GM12878 (cell line): Measurements from ENCODE around the gene RTEL1. TPM values are rescaled to one million over a fixed set of nuclear protein-coding genes. Genes with fewer than 3 reads are reported as not detected.

Experiments
- BCLAF1 ChIP-seq: fragments of 450-650 bp; IDR thresholded peaks from 2 replicates; pipeline ENCODE4 v1.6.1; 2017; ENCODE audit warnings: antibody characterized with exemption, mild to moderate bottlenecking, moderate library complexity
- CEBPZ ChIP-seq: fragments of 150-350 bp; IDR thresholded peaks from 2 replicates; pipeline ENCODE4 v1.6.1; 2016; ENCODE audit warnings: low read depth, low read length
- CTCF ChIP-seq, 3 experiments: IDR thresholded peaks in 2 of 3; conservative IDR thresholded peaks in 1 of 3; 2 replicates each; pipeline ENCODE4 v1.5.1; 2011; ENCODE audit warnings: low read depth in 3 of 3, low read length in 3 of 3, mild to moderate bottlenecking in 3 of 3, control low read depth in 2 of 3, moderate library complexity in 2 of 3, inconsistent platforms in 1 of 3, mixed read lengths in 1 of 3; ENCODE audit not compliant: control insufficient read depth in 2 of 3, insufficient read depth in 1 of 3; ENCODE audit errors: extremely low read depth in 1 of 3
- EP300 ChIP-seq, 2 experiments: fragments of 150-350 bp in 1 of 2; IDR thresholded peaks; 2 replicates each; pipeline ENCODE4 v1.6.1; 2011 to 2012; ENCODE audit warnings: low read depth in 2 of 2, low read length in 2 of 2, borderline replicate concordance in 1 of 2, improper control_type of control experiment in 1 of 2, inconsistent platforms in 1 of 2; ENCODE audit not compliant: control insufficient read depth in 1 of 2
- NKRF ChIP-seq: fragments of 450-650 bp; conservative IDR thresholded peaks from 2 replicates; pipeline ENCODE4 v1.6.1; 2017; ENCODE audit warnings: mild to moderate bottlenecking, moderate library complexity
- RELB ChIP-seq: fragments of 450-650 bp; IDR thresholded peaks from 2 replicates; pipeline ENCODE4 v1.6.1; 2017; ENCODE audit warnings: low read depth, mild to moderate bottlenecking, moderate library complexity
- RFX5 ChIP-seq: IDR thresholded peaks from 2 replicates; pipeline ENCODE4 v1.6.1; 2011; ENCODE audit warnings: low read depth, low read length, improper control_type of control experiment
- ZZZ3 ChIP-seq: IDR thresholded peaks from 2 replicates; pipeline ENCODE4 v1.6.1; 2011; ENCODE audit warnings: low read depth; ENCODE audit not compliant: control insufficient read depth, insufficient read length
- polyA plus RNA-seq, 11 experiments: library from polyadenylated mRNA; depleted of rRNA in 4 of 11; unstranded in 6 of 11; stranded (reverse) in 5 of 11; fragments of >200 nt; fragmentation: Nextera tagmentation in 4 of 11; fragmentation: Illumina TruSeq in 1 of 11; extraction: Ambion mirVana in 4 of 11; extraction: Trizol in 1 of 11; gene quantifications; 1 replicate in 1 of 11; 2 replicates in 10 of 11; pipeline versions ENCODE4 v1.2.1 to v1.2.3, GENCODE V29; 2011 to 2016; ENCODE audit warnings: inconsistent platforms in 2 of 11, missing spikeins in 2 of 11, low read depth in 1 of 11
- total RNA-seq, 4 experiments: library from RNA; depleted of rRNA in 3 of 4; stranded (reverse); fragments of >200 nt in 3 of 4; fragmentation: Illumina TruSeq in 1 of 4; extraction: Trizol in 1 of 4; gene quantifications; 2 replicates each; pipeline versions ENCODE4 v1.2.1 to v1.2.3, GENCODE V29; 2013 to 2021
- TF ChIP-seq, protein P1 (sequence below): IDR thresholded peaks from 2 replicates; pipeline ENCODE4 v1.6.1; 2011; ENCODE audit warnings: borderline replicate concordance, low read depth, mild to moderate bottlenecking, moderate library complexity, low read length; ENCODE audit not compliant: insufficient read depth, poor library complexity, severe bottlenecking
- TF ChIP-seq, protein P2 (sequence below): IDR thresholded peaks from 2 replicates; pipeline ENCODE4 v1.6.1; 2011; ENCODE audit warnings: mild to moderate bottlenecking, low read depth, low read length, moderate library complexity; ENCODE audit not compliant: insufficient replicate concordance

Gene RTEL1
- total and polyA plus RNA-seq, 10 of the 15 experiments (the other 5 are each of a cell fraction or from before 2014, with no cell fraction given), result 0.40 to 37.2 (median 15.6) TPM; not detected in 1

GRCh38 chr20:63657937-63658748 lies at the start of gene RTEL1 (continued):
- TF ChIP-seq CEBPZ (no peak), RELB (peak; percentile 97), CTCF (IDR thresholded peaks at IDR 0.05 in 2 of 3, conservative IDR thresholded peaks at IDR 0.05 in 1 of 3; ENCODE audit: control insufficient read depth in 2 of 3, extremely low read depth in 1 of 3, insufficient read depth in 1 of 3, low read depth in 3 of 3, low read length in 3 of 3) (no peak), NKRF (peak; percentile 97), BCLAF1 (no peak), EP300 (IDR thresholded peaks at IDR 0.05; ENCODE audit: borderline replicate concordance in 1 of 2, control insufficient read depth in 1 of 2, low read depth in 2 of 2, low read length in 2 of 2) (no peak), ZZZ3 (no peak), RFX5 (no peak)
- TF ChIP-seq, protein P1, sequence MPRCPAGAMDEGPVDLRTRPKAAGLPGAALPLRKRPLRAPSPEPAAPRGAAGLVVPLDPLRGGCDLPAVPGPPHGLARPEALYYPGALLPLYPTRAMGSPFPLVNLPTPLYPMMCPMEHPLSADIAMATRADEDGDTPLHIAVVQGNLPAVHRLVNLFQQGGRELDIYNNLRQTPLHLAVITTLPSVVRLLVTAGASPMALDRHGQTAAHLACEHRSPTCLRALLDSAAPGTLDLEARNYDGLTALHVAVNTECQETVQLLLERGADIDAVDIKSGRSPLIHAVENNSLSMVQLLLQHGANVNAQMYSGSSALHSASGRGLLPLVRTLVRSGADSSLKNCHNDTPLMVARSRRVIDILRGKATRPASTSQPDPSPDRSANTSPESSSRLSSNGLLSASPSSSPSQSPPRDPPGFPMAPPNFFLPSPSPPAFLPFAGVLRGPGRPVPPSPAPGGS, result no peak
- TF ChIP-seq, protein P2, sequence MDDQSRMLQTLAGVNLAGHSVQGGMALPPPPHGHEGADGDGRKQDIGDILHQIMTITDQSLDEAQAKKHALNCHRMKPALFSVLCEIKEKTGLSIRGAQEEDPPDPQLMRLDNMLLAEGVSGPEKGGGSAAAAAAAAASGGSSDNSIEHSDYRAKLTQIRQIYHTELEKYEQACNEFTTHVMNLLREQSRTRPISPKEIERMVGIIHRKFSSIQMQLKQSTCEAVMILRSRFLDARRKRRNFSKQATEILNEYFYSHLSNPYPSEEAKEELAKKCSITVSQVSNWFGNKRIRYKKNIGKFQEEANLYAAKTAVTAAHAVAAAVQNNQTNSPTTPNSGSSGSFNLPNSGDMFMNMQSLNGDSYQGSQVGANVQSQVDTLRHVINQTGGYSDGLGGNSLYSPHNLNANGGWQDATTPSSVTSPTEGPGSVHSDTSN, result no peak
